Tibial nerve (tissue), 4 donors: Measurements from ENCODE around the gene ATAD3B.
"Not testable (repeated sequence)": the region's sequence is repeated elsewhere in the genome, so short reads cannot be mapped to it uniquely, and the experiment has no call there.

ENCODE experiments used
- CTCF ChIP-seq, 5 experiments: fragments of 200-600 bp in 3 of 5; fragments of 450-650 bp in 2 of 5; sonication (generic) in 3 of 5; IDR thresholded peaks; one replicate each; pipeline ENCODE4 v1.5.1; 2016 to 2019; ENCODE audit warnings: antibody characterized with exemption in 5 of 5, mild to moderate bottlenecking in 3 of 5, moderate library complexity in 2 of 5
- EP300 ChIP-seq, 2 donors: sonication (generic); formaldehyde crosslinking; IDR thresholded peaks; one replicate each; pipeline ENCODE4 v1.6.1; 2017; ENCODE audit warnings: antibody characterized with exemption in 2 of 2, mild to moderate bottlenecking in 1 of 2
- POLR2A ChIP-seq, 2 donors: fragments of 450-650 bp; IDR thresholded peaks; one replicate each; pipeline ENCODE4 v1.6.1; 2017; ENCODE audit warnings: antibody characterized with exemption in 2 of 2, mild to moderate bottlenecking in 2 of 2, moderate library complexity in 2 of 2

GRCh38 chr1:1518621-1519007 lies 47.0 kb downstream of the ATAD3B start:
- TF ChIP-seq EP300, CTCF, POLR2A (IDR thresholded peaks at IDR 0.05): not testable (repeated sequence)
